Neural cell (in vitro differentiated cells): ENCODE results near the gene ERBB4. TPM values are rescaled to one million over a fixed set of nuclear protein-coding genes. Genes with fewer than 3 reads are reported as not detected.

Experiments used
- H2AFZ ChIP-seq: fragments of 200-600, 300-800 bp; sonication (generic), shearing (Covaris generic); 2 replicates; pipeline ENCODE4 v1.6.0; 2014; ENCODE audit warnings: low read depth, mild to moderate bottlenecking, antibody characterized with exemption, low read length, moderate library complexity
- H3F3A ChIP-seq: fragments of 200-600 bp; shearing (Covaris generic); 2 replicates; pipeline ENCODE4 v1.6.1; 2016; ENCODE audit warnings: mild to moderate bottlenecking, moderate library complexity, mixed read lengths, antibody characterized with exemption, low read length; ENCODE audit not compliant: insufficient read depth, poor library complexity, severe bottlenecking
- H3K27ac ChIP-seq: fragments of 200-600, 300-800 bp; sonication (generic), shearing (Covaris generic); 2 replicates; pipeline ENCODE4 v1.5.1; 2014; ENCODE audit warnings: mild to moderate bottlenecking, low read length, moderate library complexity
- H3K27me3 ChIP-seq: fragments of 300-800, 200-600 bp; sonication (generic), shearing (Covaris generic); 2 replicates; pipeline ENCODE4 v1.6.0; 2014; ENCODE audit warnings: mild to moderate bottlenecking, low read depth, low read length, moderate library complexity; ENCODE audit not compliant: insufficient read depth
- H3K36me3 ChIP-seq: fragments of 300-800, 200-600 bp; sonication (generic), shearing (Covaris generic); 2 replicates; pipeline ENCODE4 v1.5.1; 2014; ENCODE audit warnings: mild to moderate bottlenecking, antibody characterized with exemption, low read length, moderate library complexity; ENCODE audit not compliant: insufficient read depth
- H3K4me2 ChIP-seq: fragments of 300-800, 200-600 bp; sonication (generic), shearing (Covaris generic); 2 replicates; pipeline ENCODE4 v1.6.0; 2014; ENCODE audit warnings: mild to moderate bottlenecking, low read length
- H3K4me3 ChIP-seq: fragments of 300-800, 200-600 bp; sonication (generic), shearing (Covaris generic); 2 replicates; pipeline ENCODE4 v1.5.1; 2014; ENCODE audit warnings: mild to moderate bottlenecking, low read length, moderate library complexity
- H3K79me2 ChIP-seq: fragments of 200-600 bp; shearing (Covaris generic); replicated peaks from 2 replicates; pipeline ENCODE4 v1.6.0; 2014; ENCODE audit warnings: mild to moderate bottlenecking, low read length, moderate library complexity; ENCODE audit not compliant: insufficient read depth
- H3K9ac ChIP-seq: fragments of 300-800, 200-600 bp; sonication (generic), shearing (Covaris generic); 2 replicates; pipeline ENCODE4 v1.6.1; 2016; ENCODE audit warnings: mild to moderate bottlenecking, low read length, mixed read lengths
- H3K9me2 ChIP-seq: fragments of 200-600 bp; shearing (Covaris generic); 2 replicates; pipeline ENCODE4 v1.6.1; 2016; ENCODE audit warnings: mild to moderate bottlenecking, low read length, mixed read lengths; ENCODE audit not compliant: insufficient read depth
- H3K9me3 ChIP-seq: fragments of 200-600, 300-800 bp; sonication (generic), shearing (Covaris generic); 2 replicates; pipeline ENCODE4 v1.6.1; 2016; ENCODE audit warnings: mild to moderate bottlenecking, mixed run types, low read length, moderate library complexity, mixed read lengths
- H4K20me1 ChIP-seq: fragments of 200-600 bp; shearing (Covaris generic); 2 replicates; pipeline ENCODE4 v1.6.1; 2016; ENCODE audit warnings: mild to moderate bottlenecking, mixed run types; ENCODE audit not compliant: insufficient read depth
- EP300 ChIP-seq: fragments of 450-650 bp; conservative IDR thresholded peaks from 2 replicates; pipeline ENCODE4 v1.6.1; 2014; ENCODE audit warnings: antibody characterized with exemption, mild to moderate bottlenecking, moderate library complexity; ENCODE audit not compliant: poor library complexity, severe bottlenecking
- EZH2 ChIP-seq: fragments of 200-600, 300-800 bp; shearing (Covaris generic), sonication (generic); IDR thresholded peaks from 2 replicates; pipeline ENCODE4 v1.6.1; 2014; ENCODE audit warnings: antibody characterized with exemption, low read length, borderline replicate concordance, mild to moderate bottlenecking; ENCODE audit not compliant: insufficient read depth, poor library complexity, severe bottlenecking
- MXI1 ChIP-seq: fragments of 450-650 bp; conservative IDR thresholded peaks from 2 replicates; pipeline ENCODE4 v1.6.1; 2014; ENCODE audit warnings: antibody characterized with exemption, mild to moderate bottlenecking; ENCODE audit not compliant: poor library complexity, severe bottlenecking
- POLR2AphosphoS5 ChIP-seq: IDR thresholded peaks from 2 replicates; pipeline ENCODE4 v1.6.1; 2012
- RAD21 ChIP-seq: fragments of 450-650 bp; conservative IDR thresholded peaks from 2 replicates; pipeline ENCODE4 v1.6.1; 2014; ENCODE audit warnings: antibody characterized with exemption, mild to moderate bottlenecking, moderate library complexity
- SMC3 ChIP-seq: fragments of 450-650 bp; conservative IDR thresholded peaks from 2 replicates; pipeline ENCODE4 v1.6.1; 2014; ENCODE audit warnings: antibody characterized with exemption, mild to moderate bottlenecking, moderate library complexity; ENCODE audit not compliant: poor library complexity
- TAF1 ChIP-seq: IDR thresholded peaks from 2 replicates; pipeline ENCODE4 v1.6.1; 2012; ENCODE audit warnings: low read depth
- polyA plus RNA-seq: library from polyadenylated mRNA; depleted of rRNA; stranded (reverse); fragments of >200 nt; gene quantifications from 2 replicates; pipeline ENCODE4 v1.2.3, GENCODE V29; 2014
- TF ChIP-seq, protein P1 (sequence below): fragments of 450-650 bp; IDR thresholded peaks from 2 replicates; pipeline ENCODE4 v1.5.1; 2014; ENCODE audit warnings: antibody characterized with exemption, mild to moderate bottlenecking, moderate library complexity; ENCODE audit not compliant: poor library complexity, severe bottlenecking

The ERBB4 gene
- polyA plus RNA-seq, 1 donor from 2014 or later: 0.69 TPM

DNA sequence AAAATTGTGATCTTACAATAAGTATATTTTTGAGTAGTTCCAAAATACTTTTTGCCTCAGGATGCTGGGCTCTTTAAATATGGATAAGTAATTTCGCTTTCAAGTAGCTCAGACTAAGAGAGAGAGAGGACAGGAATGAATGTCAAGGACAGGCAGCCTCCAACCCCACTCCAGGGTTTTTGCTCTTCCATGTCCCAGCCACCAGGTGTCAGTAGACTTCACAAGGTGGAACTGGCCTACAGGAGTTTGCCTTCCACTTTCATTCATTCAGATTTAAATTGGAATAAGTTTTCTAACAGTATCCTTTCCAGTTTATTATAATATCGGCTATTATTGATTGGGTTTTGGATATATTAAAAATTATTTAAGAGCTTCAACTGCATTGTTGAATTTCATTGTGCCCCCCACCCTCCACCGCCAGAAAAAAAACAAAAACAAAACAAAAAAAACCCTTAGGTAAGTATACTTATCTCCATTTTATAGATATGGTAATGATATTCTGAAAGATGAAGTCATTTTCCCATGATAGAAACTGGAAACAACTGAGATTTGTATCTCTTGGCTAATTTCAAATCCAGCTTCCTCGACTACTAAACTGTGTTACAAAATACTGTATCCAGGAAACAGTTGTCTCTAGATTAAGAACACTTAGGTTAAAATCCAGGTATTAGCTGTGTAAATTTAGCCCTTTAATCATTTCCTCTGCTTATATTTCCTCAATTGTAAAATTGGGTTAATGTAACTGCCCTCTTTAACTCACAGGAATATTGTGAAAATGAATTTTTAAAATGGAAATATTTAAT lies 793.1 kb downstream of the ERBB4 start:
- Histone ChIP-seq H3K36me3 (no peaks in the 10 kb centered on the region), H2AFZ (no peak overlapping the region), H3F3A (no peaks in the 10 kb centered on the region), H4K20me1 (no peaks in the 10 kb centered on the region), H3K4me2 (no peak overlapping the region), H3K27ac (no peak overlapping the region), H3K4me3 (no peak overlapping the region), H3K9me3 (no peaks in the 10 kb centered on the region), H3K27me3 (peaks cover 16% of the 10 kb centered on the region), H3K79me2 (no peaks in the 10 kb centered on the region), H3K9me2 (no peaks in the 10 kb centered on the region), H3K9ac (no peak overlapping the region)
- TF ChIP-seq RAD21 (peak; percentile 90), POLR2AphosphoS5 (no peak), EP300 (no peak), SMC3 (peak; percentile 93)
- TF ChIP-seq, protein P1, sequence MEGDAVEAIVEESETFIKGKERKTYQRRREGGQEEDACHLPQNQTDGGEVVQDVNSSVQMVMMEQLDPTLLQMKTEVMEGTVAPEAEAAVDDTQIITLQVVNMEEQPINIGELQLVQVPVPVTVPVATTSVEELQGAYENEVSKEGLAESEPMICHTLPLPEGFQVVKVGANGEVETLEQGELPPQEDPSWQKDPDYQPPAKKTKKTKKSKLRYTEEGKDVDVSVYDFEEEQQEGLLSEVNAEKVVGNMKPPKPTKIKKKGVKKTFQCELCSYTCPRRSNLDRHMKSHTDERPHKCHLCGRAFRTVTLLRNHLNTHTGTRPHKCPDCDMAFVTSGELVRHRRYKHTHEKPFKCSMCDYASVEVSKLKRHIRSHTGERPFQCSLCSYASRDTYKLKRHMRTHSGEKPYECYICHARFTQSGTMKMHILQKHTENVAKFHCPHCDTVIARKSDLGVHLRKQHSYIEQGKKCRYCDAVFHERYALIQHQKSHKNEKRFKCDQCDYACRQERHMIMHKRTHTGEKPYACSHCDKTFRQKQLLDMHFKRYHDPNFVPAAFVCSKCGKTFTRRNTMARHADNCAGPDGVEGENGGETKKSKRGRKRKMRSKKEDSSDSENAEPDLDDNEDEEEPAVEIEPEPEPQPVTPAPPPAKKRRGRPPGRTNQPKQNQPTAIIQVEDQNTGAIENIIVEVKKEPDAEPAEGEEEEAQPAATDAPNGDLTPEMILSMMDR: peak; percentile 82

DNA sequence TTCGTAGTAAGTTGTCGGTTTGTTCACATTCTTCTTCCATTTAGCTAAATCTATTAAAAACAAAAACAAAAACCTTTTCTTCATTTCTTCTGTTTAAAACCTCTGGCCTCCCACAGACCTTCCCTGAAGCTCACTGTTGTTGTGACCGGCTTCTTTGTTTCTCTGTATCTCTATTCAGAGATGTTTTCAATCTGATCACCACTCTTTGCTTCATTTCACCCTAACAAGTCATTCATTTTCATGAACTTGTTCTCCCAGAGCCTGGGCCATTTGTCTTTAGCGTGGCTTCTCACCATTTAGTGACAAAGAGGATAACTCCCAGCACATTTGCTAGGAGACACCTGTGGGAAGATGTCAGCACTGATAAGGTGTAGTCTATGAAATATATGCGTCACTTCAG lies 794.2 kb downstream of the ERBB4 start:
- H3K27ac ChIP-seq: no peak overlapping the region
- H3K9me2 ChIP-seq: no peaks in the 10 kb centered on the region
- H3K4me3 ChIP-seq: no peak overlapping the region
- H3K36me3 ChIP-seq: no peaks in the 10 kb centered on the region
- H3F3A ChIP-seq: no peaks in the 10 kb centered on the region
- peaks cover 21% of the 10 kb centered on the region for H3K27me3 ChIP-seq
- no peak overlapping the region for H3K4me2 ChIP-seq
- H3K9me3 ChIP-seq: no peaks in the 10 kb centered on the region
- H3K9ac ChIP-seq: no peak overlapping the region
- no peak overlapping the region for H2AFZ ChIP-seq
- H4K20me1 ChIP-seq: no peaks in the 10 kb centered on the region
- no peaks in the 10 kb centered on the region for H3K79me2 ChIP-seq
- no peak for TF ChIP-seq TAF1
- TF ChIP-seq POLR2AphosphoS5: no peak
- TF ChIP-seq EZH2: no peak
- TF ChIP-seq MXI1: no peak
- TF ChIP-seq RAD21: no peak
- TF ChIP-seq EP300: no peak

DNA sequence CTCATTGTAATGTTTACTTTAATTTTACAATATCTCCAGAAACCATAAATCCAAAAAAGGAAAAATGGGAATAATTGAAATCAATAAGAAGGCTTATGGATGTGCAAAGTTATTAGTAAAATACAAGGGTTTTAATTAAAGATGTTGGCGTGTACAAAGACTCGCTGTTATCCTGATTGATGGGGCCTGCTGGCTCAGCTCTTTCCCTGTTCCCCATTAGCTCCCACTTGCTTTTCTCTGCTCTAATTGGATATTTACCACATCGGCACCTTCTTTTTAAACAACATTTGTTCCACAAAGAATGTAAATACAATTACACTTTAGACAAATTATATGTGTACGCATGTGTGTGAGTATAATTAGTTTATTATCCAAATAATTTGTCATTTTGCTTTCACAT lies 796.6 kb downstream of the ERBB4 start:
- no peaks in the 10 kb centered on the region for H3K79me2 ChIP-seq
- no peak overlapping the region for H3K9ac ChIP-seq
- H3K9me2 ChIP-seq: no peaks in the 10 kb centered on the region
- no peaks in the 10 kb centered on the region for H3F3A ChIP-seq
- no peaks in the 10 kb centered on the region for H3K9me3 ChIP-seq
- H4K20me1 ChIP-seq: no peaks in the 10 kb centered on the region
- no peak overlapping the region for H2AFZ ChIP-seq
- no peak overlapping the region for H3K4me2 ChIP-seq
- H3K36me3 ChIP-seq: no peaks in the 10 kb centered on the region
- no peak overlapping the region for H3K27ac ChIP-seq
- no peak overlapping the region for H3K4me3 ChIP-seq
- peaks cover 21% of the 10 kb centered on the region for H3K27me3 ChIP-seq
- TF ChIP-seq TAF1 (no peak), POLR2AphosphoS5 (no peak), MXI1 (no peak), SMC3 (no peak)
